NB4 (cell line): ENCODE measurements around the gene UBAP1L.

Experiments used
- CTCF ChIP-seq: IDR thresholded peaks from one replicate; pipeline ENCODE4 v1.5.1; 2012; ENCODE audit warnings: low read depth, low read length
- MAX ChIP-seq: IDR thresholded peaks from 2 replicates; pipeline ENCODE4 v1.6.1; 2011; ENCODE audit warnings: low read depth, low read length
- POLR2A ChIP-seq: IDR thresholded peaks from 2 replicates; pipeline ENCODE4 v1.6.1; 2011; ENCODE audit warnings: mild to moderate bottlenecking; ENCODE audit not compliant: insufficient read length; ENCODE audit errors: extremely low read depth

GRCh38 chr15:65130941-65131340, 15.9 kb upstream of the UBAP1L start:
- TF ChIP-seq CTCF: no peak
- TF ChIP-seq POLR2A: no peak
- no peak for TF ChIP-seq MAX
